CD14-positive monocyte (primary cell): ENCODE results near the gene MRPL57. TPM values are rescaled to one million over a fixed set of nuclear protein-coding genes. Genes with fewer than 3 reads are reported as not detected.

Source experiments
- DNase-seq, 3 donors: peaks; one replicate each; pipeline ENCODE4 v3.0.0-alpha.2; 2011 to 2022
- H2AFZ ChIP-seq: 2 replicates; pipeline ENCODE4 v1.6.0; 2012; ENCODE audit warnings: mild to moderate bottlenecking, low read depth, low read length, inconsistent platforms; ENCODE audit not compliant: insufficient read depth, poor library complexity, severe bottlenecking
- H3K27ac ChIP-seq, 2 donors: 1 replicate in 1 of 2; 2 replicates in 1 of 2; pipeline ENCODE4 v1.5.1; 2012 to 2013; ENCODE audit warnings: low read length in 2 of 2, control low read depth in 1 of 2, inconsistent platforms in 1 of 2, low read depth in 1 of 2, mild to moderate bottlenecking in 1 of 2
- H3K27me3 ChIP-seq, 2 donors: one replicate each; pipeline versions ENCODE4 v1.6.0 to v1.6.1; 2011 to 2013; ENCODE audit warnings: low read length in 2 of 2; ENCODE audit not compliant: control insufficient read depth in 2 of 2, insufficient read depth in 2 of 2
- H3K36me3 ChIP-seq, 2 donors: replicated peaks in 1 of 2; 1 replicate in 1 of 2; 2 replicates in 1 of 2; pipeline versions ENCODE4 v1.5.1 to v1.6.1; 2012 to 2013; ENCODE audit warnings: low read length in 2 of 2, control low read depth in 1 of 2, inconsistent platforms in 1 of 2, mild to moderate bottlenecking in 1 of 2; ENCODE audit not compliant: insufficient read depth in 2 of 2, control insufficient read depth in 1 of 2
- H3K4me1 ChIP-seq, 2 donors: 1 replicate in 1 of 2; 2 replicates in 1 of 2; pipeline versions ENCODE4 v1.5.1 to v1.6.1; 2012 to 2013; ENCODE audit warnings: low read length in 2 of 2, control low read depth in 1 of 2, inconsistent platforms in 1 of 2, mild to moderate bottlenecking in 1 of 2, moderate library complexity in 1 of 2; ENCODE audit not compliant: insufficient read depth in 2 of 2, control insufficient read depth in 1 of 2
- H3K4me2 ChIP-seq: replicated peaks from 2 replicates; pipeline ENCODE3; 2012; ENCODE audit warnings: low read length, moderate library complexity, mild to moderate bottlenecking; ENCODE audit not compliant: poor library complexity, severe bottlenecking; ENCODE audit errors: extremely low read depth
- H3K4me3 ChIP-seq, 3 experiments: fragments of 200-600 bp in 1 of 3; sonication (generic) in 1 of 3; replicated peaks in 1 of 3; 1 replicate in 2 of 3; 2 replicates in 1 of 3; pipeline ENCODE4 v1.5.1; 2011 to 2013; ENCODE audit warnings: low read length in 3 of 3, mild to moderate bottlenecking in 3 of 3, control low read depth in 2 of 3, low read depth in 2 of 3, inconsistent platforms in 1 of 3, moderate library complexity in 1 of 3
- H3K79me2 ChIP-seq: 2 replicates; pipeline ENCODE4 v1.6.0; 2012; ENCODE audit warnings: mild to moderate bottlenecking, control low read depth, inconsistent platforms, low read length, moderate library complexity; ENCODE audit not compliant: insufficient read depth
- H3K9ac ChIP-seq: 2 replicates; pipeline ENCODE4 v1.6.0; 2017; ENCODE audit warnings: low read length, mild to moderate bottlenecking; ENCODE audit not compliant: insufficient read depth, poor library complexity, severe bottlenecking
- H3K9me3 ChIP-seq, 2 donors: replicated peaks in 1 of 2; 1 replicate in 1 of 2; 2 replicates in 1 of 2; pipeline versions ENCODE4 v1.5.1 to v1.6.1; 2012 to 2013; ENCODE audit warnings: low read length in 2 of 2, control low read depth in 1 of 2; ENCODE audit not compliant: control insufficient read depth in 1 of 2, insufficient read depth in 1 of 2
- H4K20me1 ChIP-seq: 2 replicates; pipeline ENCODE4 v1.6.0; 2012; ENCODE audit warnings: mild to moderate bottlenecking, low read length, control low read depth, moderate library complexity; ENCODE audit not compliant: insufficient read depth
- H3K27ac Mint-ChIP-seq, 7 donors: one replicate each; pipeline ENCODE4 v1.8.0; 2020; ENCODE audit warnings: mild to moderate bottlenecking in 7 of 7, mixed read lengths in 7 of 7, moderate library complexity in 6 of 7, inconsistent platforms in 2 of 7
- H3K27me3 Mint-ChIP-seq, 3 donors: one replicate each; pipeline ENCODE4 v1.8.0; 2021 to 2022; ENCODE audit warnings: low read depth in 3 of 3, mild to moderate bottlenecking in 3 of 3, mixed read lengths in 3 of 3, moderate library complexity in 3 of 3, inconsistent platforms in 1 of 3
- H3K36me3 Mint-ChIP-seq, 2 donors: one replicate each; pipeline ENCODE4 v1.8.0; 2020; ENCODE audit warnings: mixed read lengths in 2 of 2, inconsistent platforms in 1 of 2, mild to moderate bottlenecking in 1 of 2
- H3K4me1 Mint-ChIP-seq: one replicate; pipeline ENCODE4 v1.8.0; 2020; ENCODE audit warnings: mild to moderate bottlenecking, mixed read lengths
- H3K4me3 Mint-ChIP-seq, 2 donors: one replicate each; pipeline ENCODE4 v1.8.0; 2020; ENCODE audit warnings: mild to moderate bottlenecking in 2 of 2, mixed read lengths in 2 of 2, moderate library complexity in 1 of 2
- H3K9me3 Mint-ChIP-seq, 7 donors: one replicate each; pipeline ENCODE4 v1.8.0; 2020 to 2022; ENCODE audit warnings: mixed read lengths in 7 of 7, mild to moderate bottlenecking in 6 of 7, moderate library complexity in 6 of 7, inconsistent platforms in 2 of 7
- WGBS: methylation state at CpG from one replicate; pipeline ENCODE4 v1.1.5; 2013; ENCODE audit warnings: missing lambda C conversion rate; ENCODE audit not compliant: insufficient coverage; 5-methylcytosine and 5-hydroxymethylcytosine counted together
- intact Hi-C, 2 donors: fragments of 100-400 bp; cut with micrococcal nuclease; formaldehyde crosslinking; loops; one replicate each; pipeline versions ENCODE4 v1.15.0 to v1.15.1; 2023
- polyA minus RNA-seq: library from RNA; depleted of rRNA, polyadenylated mRNA; stranded (reverse); fragments of >200 nt; gene quantifications from 2 replicates; pipeline ENCODE4 v1.2.3, GENCODE V29; 2012
- polyA plus RNA-seq, 3 donors: library from polyadenylated mRNA; depleted of rRNA in 1 of 3; unstranded in 2 of 3; stranded (reverse) in 1 of 3; fragments of 300-500 nt in 2 of 3; fragments of >200 nt in 1 of 3; fragmentation: Illumina TruSeq in 2 of 3; gene quantifications; 1 replicate in 2 of 3; 2 replicates in 1 of 3; pipeline ENCODE4 v1.2.3, GENCODE V29; 2012 to 2021
- total RNA-seq, 12 experiments: library from RNA in 1 of 12; stranded (reverse) in 1 of 12; fragments of 120-200 nt in 1 of 12; gene quantifications; one replicate each; pipeline ENCODE4 v1.2.4 and lab custom pipeline; 2013 to 2026; ENCODE audit warnings: mixed read lengths in 6 of 12, inconsistent platforms in 1 of 12
- TF ChIP-seq, protein P1 (sequence below): fragments of 200-600 bp; IDR thresholded peaks from one replicate; pipeline ENCODE4 v1.8.0; 2022; ENCODE audit warnings: antibody characterized with exemption, mild to moderate bottlenecking

MRPL57 gene
- 17.1 TPM for total RNA-seq (2013)
- 10 to 100 TPM in 2 of 3 donors, 1 to 10 TPM in 1; 6.8 to 52.3 (median 41.1) TPM for polyA plus RNA-seq
- polyA minus RNA-seq: 14.0 and 21.1 TPM in 2 replicates
- 2.6 to 16.6 (median 9.2) reads per million in 11 experiments for total RNA-seq (lab: John Stamatoyannopoulos, UW)

GRCh38 chr13:21176215-21176981 lies at the start of gene MRPL57, which contains the start of gene SKA3:
Gene MRPL57, plus strand, starts transcription at chr13:21176658. Its CDS starts 259 bp downstream, at chr13:21176917.
Gene SKA3, minus strand, starts transcription at chr13:21176552. Its CDS starts 75 bp downstream, at chr13:21176477.
- peaks cover 61% of the 10 kb centered on the region for H3K79me2 ChIP-seq
- peak within 1 kb of the TSS; percentile 98 for H3K4me3 Mint-ChIP-seq
- H3K9me3 ChIP-seq: no peaks in the 10 kb centered on the region
- peak within 1 kb of the TSS; percentile 92 to 93 for H3K27ac ChIP-seq
- no peaks in the 10 kb centered on the region for H3K27me3 ChIP-seq
- intact Hi-C loops: loop anchor here (5.0 to 10.0 kb wide), 6 partner anchors 118 to 428 kb away; partner anchors contain the start of gene MICU2 (in 1 of the 2)
- H3K4me2 ChIP-seq: peak within 1 kb of the TSS; percentile 83
- no peaks in the 10 kb centered on the region for H3K9me3 Mint-ChIP-seq
- H4K20me1 ChIP-seq: no peaks in the 10 kb centered on the region
- WGBS: under 1% methylated on average over 93 of the region's 93 CpGs
- H3K36me3 Mint-ChIP-seq: peaks cover 0 to 2% of the 10 kb centered on the region in 2 donors
- TF ChIP-seq, protein P1, sequence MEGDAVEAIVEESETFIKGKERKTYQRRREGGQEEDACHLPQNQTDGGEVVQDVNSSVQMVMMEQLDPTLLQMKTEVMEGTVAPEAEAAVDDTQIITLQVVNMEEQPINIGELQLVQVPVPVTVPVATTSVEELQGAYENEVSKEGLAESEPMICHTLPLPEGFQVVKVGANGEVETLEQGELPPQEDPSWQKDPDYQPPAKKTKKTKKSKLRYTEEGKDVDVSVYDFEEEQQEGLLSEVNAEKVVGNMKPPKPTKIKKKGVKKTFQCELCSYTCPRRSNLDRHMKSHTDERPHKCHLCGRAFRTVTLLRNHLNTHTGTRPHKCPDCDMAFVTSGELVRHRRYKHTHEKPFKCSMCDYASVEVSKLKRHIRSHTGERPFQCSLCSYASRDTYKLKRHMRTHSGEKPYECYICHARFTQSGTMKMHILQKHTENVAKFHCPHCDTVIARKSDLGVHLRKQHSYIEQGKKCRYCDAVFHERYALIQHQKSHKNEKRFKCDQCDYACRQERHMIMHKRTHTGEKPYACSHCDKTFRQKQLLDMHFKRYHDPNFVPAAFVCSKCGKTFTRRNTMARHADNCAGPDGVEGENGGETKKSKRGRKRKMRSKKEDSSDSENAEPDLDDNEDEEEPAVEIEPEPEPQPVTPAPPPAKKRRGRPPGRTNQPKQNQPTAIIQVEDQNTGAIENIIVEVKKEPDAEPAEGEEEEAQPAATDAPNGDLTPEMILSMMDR: no peak
- peak within 1 kb of the TSS; percentile 97 for H2AFZ ChIP-seq
- H3K27ac Mint-ChIP-seq: peak within 1 kb of the TSS; percentile 86 to 98 (median 95)
- peak; percentile 89 to 91 (median 90) for DNase-seq
- H3K9ac ChIP-seq: peak within 1 kb of the TSS; percentile 90
- H3K4me1 ChIP-seq: peaks cover 11 to 18% of the 10 kb centered on the region in 2 donors
- H3K36me3 ChIP-seq: peaks cover 0 to 5% of the 10 kb centered on the region in 2 donors
- peaks cover 17% of the 10 kb centered on the region for H3K4me1 Mint-ChIP-seq
- H3K4me3 ChIP-seq: peak within 1 kb of the TSS; percentile 92 to 98 (median 95)
- H3K27me3 Mint-ChIP-seq: no peaks in the 10 kb centered on the region

DNA sequence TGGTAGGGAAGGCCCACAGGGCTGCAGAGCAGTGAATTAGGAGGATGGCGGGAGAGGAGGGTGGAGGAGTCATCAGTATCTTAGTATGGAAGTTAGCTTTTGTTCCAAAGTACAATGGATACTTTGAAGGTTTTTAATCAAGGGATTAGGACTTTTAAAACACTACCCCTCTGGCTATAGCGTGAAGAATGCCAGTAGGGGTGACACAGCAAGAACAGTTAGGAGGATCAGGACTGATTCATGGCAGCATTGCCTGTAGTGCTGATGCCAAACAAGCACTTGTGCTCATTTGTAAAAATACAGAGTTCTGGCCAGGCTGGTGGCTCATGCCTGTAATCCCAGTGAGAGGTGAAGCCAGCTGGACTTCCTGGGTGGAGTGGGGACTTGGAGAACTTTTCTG lies 46.3 kb upstream of the MRPL57 start:
- H3K9ac ChIP-seq: no peak overlapping the region
- 59% methylated on average over 2 of the region's 2 CpGs for WGBS
- H3K27ac Mint-ChIP-seq: no peak overlapping the region
- H3K4me3 Mint-ChIP-seq: no peak overlapping the region
- H3K36me3 ChIP-seq: no peaks in the 10 kb centered on the region
- H2AFZ ChIP-seq: no peak overlapping the region
- TF ChIP-seq, protein P1: no peak
- DNase-seq: no peak
- no peaks in the 10 kb centered on the region for H3K27me3 Mint-ChIP-seq
- intact Hi-C loops: loop anchor here in 1 of 2 donors (10.0 kb wide), 1 partner anchor 185 kb away; no protein-coding TSS in a partner anchor
- H3K4me1 ChIP-seq: no peaks in the 10 kb centered on the region
- no peaks in the 10 kb centered on the region for H4K20me1 ChIP-seq
- no peak overlapping the region for H3K27ac ChIP-seq
- no peaks in the 10 kb centered on the region for H3K79me2 ChIP-seq
- H3K36me3 Mint-ChIP-seq: no peaks in the 10 kb centered on the region
- H3K4me2 ChIP-seq: no peak overlapping the region
- no peaks in the 10 kb centered on the region for H3K27me3 ChIP-seq
- peaks cover 5% of the 10 kb centered on the region for H3K4me1 Mint-ChIP-seq
- no peak overlapping the region for H3K4me3 ChIP-seq
- no peaks in the 10 kb centered on the region for H3K9me3 ChIP-seq
- H3K9me3 Mint-ChIP-seq: peaks cover 0 to 9% (median 4%) of the 10 kb centered on the region in 7 donors
